Thoracic aorta (tissue), 2 donors: Measurements from ENCODE around the gene BICRA. TPM values are rescaled to one million over a fixed set of nuclear protein-coding genes. Genes with fewer than 3 reads are reported as not detected.

ENCODE experiments used
- ATAC-seq: fragments of 150-250 bp; one replicate; pipeline ENCODE4 v1.8.0; 2017; ENCODE audit warnings: low read depth; ENCODE audit not compliant: insufficient number of reproducible peaks, low FRiP score
- DNase-seq: peaks from one replicate; pipeline ENCODE4 v3.0.0-alpha.2; 2020; ENCODE audit warnings: low spot score
- H3K27ac ChIP-seq, 2 donors: fragments of 200-600 bp; sonication (generic); 1 replicate in 1 of 2; 2 replicates in 1 of 2; pipeline ENCODE4 v1.5.1; 2016; ENCODE audit warnings: mild to moderate bottlenecking in 2 of 2, moderate library complexity in 2 of 2
- H3K27me3 ChIP-seq: fragments of 200-600 bp; sonication (generic); replicated peaks from 2 replicates; pipeline ENCODE4 v1.6.0; 2016; ENCODE audit warnings: mild to moderate bottlenecking; ENCODE audit not compliant: insufficient read depth
- H3K36me3 ChIP-seq: fragments of 200-600 bp; sonication (generic); one replicate; pipeline ENCODE4 v1.5.1; 2016
- H3K4me1 ChIP-seq, 2 donors: fragments of 200-600 bp; sonication (generic); 1 replicate in 1 of 2; 2 replicates in 1 of 2; pipeline versions ENCODE4 v1.5.1 to v1.6.0; 2016; ENCODE audit warnings: low read depth in 2 of 2, mild to moderate bottlenecking in 1 of 2; ENCODE audit not compliant: control insufficient read depth in 1 of 2
- H3K4me3 ChIP-seq: fragments of 200-600 bp; sonication (generic); 2 replicates; pipeline ENCODE4 v1.5.1; 2016; ENCODE audit warnings: mild to moderate bottlenecking
- H3K9me3 ChIP-seq: fragments of 200-600 bp; sonication (generic); 2 replicates; pipeline ENCODE4 v1.5.1; 2016
- CTCF ChIP-seq: fragments of 200-600 bp; sonication (generic); IDR thresholded peaks from one replicate; pipeline ENCODE4 v1.5.1; 2019; ENCODE audit warnings: antibody characterized with exemption
- total RNA-seq, 2 donors: library from RNA; depleted of rRNA; stranded (reverse); fragments of >200 nt; gene quantifications; one replicate each; pipeline versions ENCODE4 v1.1.0 to v1.2.3, GENCODE V29; 2016

BICRA gene
- total RNA-seq, 2 donors from 2014 or later, result 10.8 to 18.4 TPM

- Histone ChIP-seq H3K4me3 (no peak overlapping the region), H3K27ac (no peak overlapping the region), H3K36me3 (no peaks in the 10 kb centered on the region), H3K27me3 (no peaks in the 10 kb centered on the region), H3K9me3 (no peaks in the 10 kb centered on the region), H3K4me1 (peaks cover 21 to 46% of the 10 kb centered on the region in 2 donors)
- no peak for DNase-seq
- no peak for ATAC-seq
- TF ChIP-seq CTCF, result no peak
These were observed 5.0 kb downstream of the BICRA start for GRCh38 chr19:47614021-47614295.

DNA sequence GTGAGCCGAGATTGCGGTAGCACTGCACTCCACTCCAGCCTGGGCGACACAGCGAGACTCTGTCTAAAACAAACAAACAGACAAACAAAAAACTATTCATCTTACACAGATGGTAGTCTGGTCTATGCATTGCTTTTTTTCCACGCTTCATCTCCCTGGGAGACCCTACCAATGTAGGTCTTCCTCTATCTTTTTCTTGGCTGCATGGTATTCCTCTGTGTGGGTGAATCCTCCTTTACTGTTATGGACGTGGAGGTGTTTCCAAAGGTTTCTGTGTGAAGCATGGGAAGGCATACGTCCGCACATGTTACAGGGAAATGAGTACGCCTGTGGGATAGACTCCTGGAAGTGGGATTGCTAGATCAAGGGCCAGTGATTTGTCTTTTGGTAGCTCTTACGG is 5.6 kb downstream of the BICRA start:
- H3K4me3 ChIP-seq, result no peak overlapping the region
- H3K9me3 ChIP-seq, result no peaks in the 10 kb centered on the region
- no peak overlapping the region for H3K27ac ChIP-seq
- DNase-seq (no peak), ATAC-seq (no peak)
- no peaks in the 10 kb centered on the region for H3K36me3 ChIP-seq
- no peaks in the 10 kb centered on the region for H3K27me3 ChIP-seq
- H3K4me1 ChIP-seq, result peaks cover 21 to 46% of the 10 kb centered on the region in 2 donors
- no peak for TF ChIP-seq CTCF

- Histone ChIP-seq H3K4me3 (no peak overlapping the region), H3K36me3 (no peaks in the 10 kb centered on the region), H3K27me3 (no peaks in the 10 kb centered on the region), H3K4me1 (peaks cover 21 to 46% of the 10 kb centered on the region in 2 donors), H3K27ac (no peak overlapping the region), H3K9me3 (no peaks in the 10 kb centered on the region)
- no peak for TF ChIP-seq CTCF
- DNase-seq, result no peak
- no peak for ATAC-seq
These were observed 6.3 kb downstream of the BICRA start for GRCh38 chr19:47615230-47615629.

DNA sequence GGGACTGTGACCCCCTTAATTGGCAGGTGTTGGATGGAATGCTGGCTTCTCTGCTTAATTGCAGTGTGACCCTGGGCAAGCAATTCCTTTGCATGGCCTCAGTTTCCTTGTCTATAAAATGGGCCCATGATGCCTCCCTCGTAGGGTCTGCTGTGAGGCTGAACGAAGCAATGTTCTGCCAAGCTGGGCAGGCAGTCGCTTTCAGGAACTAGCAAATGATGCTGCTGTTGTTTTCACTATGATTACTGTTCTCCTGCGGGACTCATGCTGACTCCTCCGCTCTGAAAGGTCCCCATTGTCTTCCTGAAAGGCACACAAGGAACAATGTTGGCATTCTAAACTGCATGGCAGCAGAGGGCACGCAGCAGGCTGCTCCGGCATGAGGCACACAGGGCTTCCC is 6.8 kb downstream of the BICRA start:
- no peak for DNase-seq
- no peak for ATAC-seq
- peaks cover 17 to 41% of the 10 kb centered on the region in 2 donors for H3K4me1 ChIP-seq
- no peaks in the 10 kb centered on the region for H3K9me3 ChIP-seq
- no peaks in the 10 kb centered on the region for H3K27me3 ChIP-seq
- H3K4me3 ChIP-seq, result no peak overlapping the region
- H3K36me3 ChIP-seq, result no peaks in the 10 kb centered on the region
- TF ChIP-seq CTCF, result no peak
- H3K27ac ChIP-seq, result no peak overlapping the region

GRCh38 chr19:47618771-47619170 is 9.8 kb downstream of the BICRA start:
- no peaks in the 10 kb centered on the region for H3K9me3 ChIP-seq
- H3K4me1 ChIP-seq, result peaks cover 0 to 13% of the 10 kb centered on the region in 2 donors
- H3K27me3 ChIP-seq, result no peaks in the 10 kb centered on the region
- H3K4me3 ChIP-seq, result no peak overlapping the region
- DNase-seq (no peak), ATAC-seq (no peak)
- no peak overlapping the region for H3K27ac ChIP-seq
- TF ChIP-seq CTCF, result no peak
- H3K36me3 ChIP-seq, result no peaks in the 10 kb centered on the region
